Measurements from ENCODE around the gene MUC21. TPM values are rescaled to one million over a fixed set of nuclear protein-coding genes. Genes with fewer than 3 reads are reported as not detected.
"Not testable (repeated sequence)": the region's sequence is repeated elsewhere in the genome, so short reads cannot be mapped to it uniquely, and the experiment has no call there.

MUC21 gene
- total RNA-seq, 1 experiment from 2014 or later, result not detected

DNA sequence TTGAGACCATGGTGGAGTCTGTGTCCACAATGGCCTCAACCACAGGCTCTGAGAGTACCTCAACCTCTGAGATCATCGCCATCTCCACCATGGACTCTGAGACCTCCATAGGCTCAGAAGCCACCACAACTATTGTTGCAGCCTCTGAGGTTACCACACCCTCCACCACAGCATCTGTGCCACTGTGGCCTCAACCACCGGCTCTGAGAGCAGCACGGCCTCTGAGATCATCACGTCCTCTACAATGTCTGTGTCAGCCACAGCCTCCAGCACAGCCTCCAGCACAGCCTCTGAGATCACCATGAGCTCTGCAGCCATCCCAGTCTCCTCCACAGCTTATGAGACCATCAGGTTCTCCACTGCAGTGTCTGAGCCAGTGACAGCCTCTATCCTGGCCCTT is 19.4 kb upstream of the MUC21 start:
- POLR2A ChIA-PET, result no interaction called here
- Mint-ChIP-seq H3K27ac (ENCODE audit: unreplicated experiment) (no peak overlapping the region), H3K9me3 (ENCODE audit: unreplicated experiment) (no peaks in the 10 kb centered on the region), H3K27me3 (ENCODE audit: insufficient read depth, unreplicated experiment) (peaks cover 4% of the 10 kb centered on the region), H3K36me3 (ENCODE audit: insufficient read depth, unreplicated experiment) (no peaks in the 10 kb centered on the region), H3K4me1 (ENCODE audit: low read depth, unreplicated experiment) (peaks cover 10% of the 10 kb centered on the region), H3K4me3 (ENCODE audit: unreplicated experiment) (no peak overlapping the region)
- intact Hi-C loops (cut with micrococcal nuclease; ENCODE audit: unreplicated experiment), result no loop called here
- H3K9me3 ChIP-seq, result no peaks in the 10 kb centered on the region
- no peaks in the 10 kb centered on the region for H3K36me3 ChIP-seq (ENCODE audit: control insufficient read depth, insufficient read depth, low read length)
- no peak overlapping the region for H3K4me3 ChIP-seq (ENCODE audit: low read depth, low read length)
- TF ChIP-seq CTCF (IDR thresholded peaks at IDR 0.05; ENCODE audit: insufficient read depth in 1 of 2, low read depth in 1 of 2, low read length in 1 of 2, severe bottlenecking in 1 of 2, unreplicated experiment in 1 of 2), result no peak
- CTCF ChIA-PET, result no interaction called here
- DNase-seq, result no peak
- no peaks in the 10 kb centered on the region for H3K27me3 ChIP-seq (replicated peaks; ENCODE audit: control insufficient read depth, insufficient read depth, low read length)
- no TSS peak for BruUV-seq (replicated peaks)
- no peaks in the 10 kb centered on the region for H3K4me1 ChIP-seq

GRCh38 chr6:30965140-30965601 is 18.3 kb upstream of the MUC21 start:
- Mint-ChIP-seq H3K4me1 (ENCODE audit: low read depth, unreplicated experiment) (peaks cover 6% of the 10 kb centered on the region), H3K27ac (ENCODE audit: unreplicated experiment) (no peak overlapping the region), H3K4me3 (ENCODE audit: unreplicated experiment) (no peak overlapping the region), H3K27me3 (ENCODE audit: insufficient read depth, unreplicated experiment) (peaks cover 4% of the 10 kb centered on the region), H3K36me3 (ENCODE audit: insufficient read depth, unreplicated experiment) (no peaks in the 10 kb centered on the region), H3K9me3 (ENCODE audit: unreplicated experiment) (no peaks in the 10 kb centered on the region)
- H3K36me3 ChIP-seq (ENCODE audit: control insufficient read depth, insufficient read depth, low read length), result no peaks in the 10 kb centered on the region
- no TSS peak for BruUV-seq (replicated peaks)
- H3K27me3 ChIP-seq (replicated peaks; ENCODE audit: control insufficient read depth, insufficient read depth, low read length), result no peaks in the 10 kb centered on the region
- ChIA-PET CTCF (no interaction called here), POLR2A (no interaction called here)
- no peak for DNase-seq
- TF ChIP-seq CTCF (IDR thresholded peaks at IDR 0.05; ENCODE audit: insufficient read depth in 1 of 2, low read depth in 1 of 2, low read length in 1 of 2, severe bottlenecking in 1 of 2, unreplicated experiment in 1 of 2), result no peak
- no peak overlapping the region for H3K4me3 ChIP-seq (ENCODE audit: low read depth, low read length)
- intact Hi-C loops (cut with micrococcal nuclease; ENCODE audit: unreplicated experiment), result no loop called here
- H3K9me3 ChIP-seq, result no peaks in the 10 kb centered on the region
- H3K4me1 ChIP-seq, result no peaks in the 10 kb centered on the region

- DNase-seq, result no peak
- no peaks in the 10 kb centered on the region for H3K36me3 Mint-ChIP-seq (ENCODE audit: insufficient read depth, unreplicated experiment)
- Histone ChIP-seq H3K9me3 (no peaks in the 10 kb centered on the region), H3K4me3 (ENCODE audit: low read depth, low read length) (no peak overlapping the region), H3K4me1 (no peaks in the 10 kb centered on the region), H3K36me3 (ENCODE audit: control insufficient read depth, insufficient read depth, low read length) (no peaks in the 10 kb centered on the region), H3K27me3 (replicated peaks; ENCODE audit: control insufficient read depth, insufficient read depth, low read length) (no peaks in the 10 kb centered on the region)
- BruUV-seq (replicated peaks), result no TSS peak
- ChIA-PET CTCF (no interaction called here), POLR2A (no interaction called here)
- intact Hi-C loops (cut with micrococcal nuclease; ENCODE audit: unreplicated experiment), result no loop called here
- peaks cover 3% of the 10 kb centered on the region for H3K4me1 Mint-ChIP-seq (ENCODE audit: low read depth, unreplicated experiment)
- peaks cover 4% of the 10 kb centered on the region for H3K27me3 Mint-ChIP-seq (ENCODE audit: insufficient read depth, unreplicated experiment)
- H3K9me3 Mint-ChIP-seq (ENCODE audit: unreplicated experiment), result no peaks in the 10 kb centered on the region
- H3K27ac Mint-ChIP-seq (ENCODE audit: unreplicated experiment), result no peak overlapping the region
- no peak for TF ChIP-seq CTCF (IDR thresholded peaks at IDR 0.05; ENCODE audit: insufficient read depth in 1 of 2, low read depth in 1 of 2, low read length in 1 of 2, severe bottlenecking in 1 of 2, unreplicated experiment in 1 of 2)
- H3K4me3 Mint-ChIP-seq (ENCODE audit: unreplicated experiment), result no peak overlapping the region
These were observed 17.4 kb upstream of the MUC21 start for GRCh38 chr6:30966154-30966553.

- DNase-seq; H3K27me3 Mint-ChIP-seq (ENCODE audit: insufficient read depth, unreplicated experiment); POLR2A ChIA-PET; H3K36me3 ChIP-seq (ENCODE audit: control insufficient read depth, insufficient read depth, low read length); H3K4me1 ChIP-seq; H3K4me3 Mint-ChIP-seq (ENCODE audit: unreplicated experiment); H3K36me3 Mint-ChIP-seq (ENCODE audit: insufficient read depth, unreplicated experiment); H3K4me1 Mint-ChIP-seq (ENCODE audit: low read depth, unreplicated experiment); H3K27ac Mint-ChIP-seq (ENCODE audit: unreplicated experiment); CTCF ChIA-PET; intact Hi-C loops (cut with micrococcal nuclease; ENCODE audit: unreplicated experiment); H3K4me3 ChIP-seq (ENCODE audit: low read depth, low read length); BruUV-seq (replicated peaks); H3K27me3 ChIP-seq (replicated peaks; ENCODE audit: control insufficient read depth, insufficient read depth, low read length); H3K9me3 Mint-ChIP-seq (ENCODE audit: unreplicated experiment); H3K9me3 ChIP-seq: not testable (repeated sequence)
These were observed 14.3 kb upstream of the MUC21 start for GRCh38 chr6:30969171-30969570.

All from Caco-2 (cell line).